Activated CD4-positive, alpha-beta T cell treated with anti-CD3 and anti-CD28 coated beads for 24 hours (primary cell): ENCODE measurements around the gene EGFL6.
A peak's percentile ranks its signal among the peaks of the same experiment; 100 is the strongest.
"Not testable (repeated sequence)": the region's sequence is repeated elsewhere in the genome, so short reads cannot be mapped to it uniquely, and the experiment has no call there.

Experiments used
- DNase-seq, 2 donors: peaks; one replicate each; pipeline ENCODE4 v3.0.0-alpha.2; 2020; ENCODE audit warnings: low read depth in 2 of 2

EGFL6 gene

DNA sequence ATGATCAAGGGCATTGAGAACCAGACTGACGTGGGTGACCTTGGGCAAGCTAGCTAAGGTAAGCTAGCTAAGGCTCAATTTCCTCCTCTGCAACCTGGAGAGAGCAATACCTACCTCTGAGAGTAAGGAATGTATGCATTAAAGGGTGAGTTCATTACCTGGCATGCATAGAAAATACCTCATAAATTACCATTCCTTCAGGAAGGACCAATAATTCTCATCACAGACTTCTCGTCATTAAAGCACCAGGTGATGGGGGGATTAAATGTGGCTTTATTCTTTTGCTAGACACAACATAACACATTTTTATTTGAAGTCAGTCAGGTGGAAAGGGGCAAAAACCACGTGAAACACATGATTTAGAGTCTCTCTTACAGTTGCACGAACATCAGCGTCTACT, 21.5 kb downstream of the EGFL6 start:
- DNase-seq, result no peak

DNA sequence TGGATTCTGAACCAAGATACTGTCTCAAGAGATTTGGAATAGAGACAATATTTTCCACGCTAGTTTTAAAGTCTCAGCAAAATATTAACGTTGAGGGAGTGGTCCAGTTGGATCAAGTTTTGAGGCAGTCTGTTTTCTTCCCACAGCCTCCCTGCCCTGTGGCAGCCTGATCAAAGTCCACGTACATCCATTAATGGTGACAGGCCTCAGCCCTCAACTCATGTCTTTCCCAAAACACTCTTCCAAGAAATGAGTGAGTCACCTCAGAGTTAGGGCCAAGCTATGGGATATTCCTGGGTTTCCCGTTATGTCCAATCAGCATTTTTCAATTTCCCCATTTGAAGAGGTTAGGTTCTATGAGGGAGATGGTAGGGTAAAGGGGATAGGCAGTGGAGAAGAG, 28.5 kb downstream of the EGFL6 start:
- DNase-seq, result no peak

DNA sequence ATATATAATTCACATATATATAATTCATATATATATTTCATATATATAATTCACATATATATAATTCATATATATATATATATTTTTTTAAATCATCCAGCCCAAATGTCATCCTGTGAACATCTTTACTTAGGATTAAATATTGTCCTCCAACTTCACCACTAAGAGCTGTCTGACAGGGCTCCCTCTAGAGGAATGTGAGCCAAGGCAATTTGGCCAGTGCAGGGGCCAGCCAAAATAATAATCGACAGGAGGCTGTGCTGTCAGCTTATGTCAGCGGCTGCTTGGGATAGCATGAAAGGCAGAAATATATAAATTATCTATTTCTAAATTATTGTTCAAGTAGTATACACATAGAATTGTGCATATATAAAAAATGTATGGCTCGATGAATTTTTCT, 29.5 kb downstream of the EGFL6 start:
- DNase-seq, result no peak

DNA sequence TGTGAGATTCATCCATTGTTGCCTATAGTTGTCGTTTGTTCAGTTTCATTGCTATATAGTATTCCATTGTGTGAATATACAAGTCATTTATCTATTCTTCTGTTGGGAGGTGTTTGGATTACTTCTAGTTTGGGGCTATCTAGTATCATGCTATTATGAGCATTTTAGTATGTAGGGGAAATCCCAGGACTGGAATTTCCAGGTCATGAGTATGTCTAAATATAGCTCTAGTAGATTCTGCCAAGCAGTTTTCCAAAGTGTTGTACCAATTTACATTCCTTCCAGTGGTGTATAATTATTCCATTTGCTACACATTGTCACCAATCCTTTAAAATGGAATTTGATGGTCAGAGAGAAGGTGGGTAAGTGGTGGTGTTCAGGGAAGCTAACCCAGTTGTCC, 30.1 kb downstream of the EGFL6 start:
- no peak for DNase-seq

DNA sequence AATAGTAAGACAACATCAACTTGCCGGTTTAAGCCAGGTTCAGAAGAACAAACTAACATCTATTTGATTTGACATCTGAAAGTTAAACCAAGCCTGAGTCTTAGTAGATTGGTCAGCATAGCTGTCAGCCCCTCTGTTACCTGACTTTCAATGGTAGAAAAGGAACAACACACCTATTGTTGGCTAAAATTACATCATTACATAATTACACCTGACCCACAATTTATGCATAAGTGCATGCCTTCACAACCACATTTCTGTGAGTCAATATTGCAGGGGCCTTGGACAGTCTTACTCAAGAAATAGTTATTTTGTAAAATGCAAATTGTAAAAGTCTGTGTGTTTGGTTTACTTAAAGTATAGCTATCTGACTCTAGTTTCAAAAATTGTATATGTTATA, 36.2 kb downstream of the EGFL6 start:
- no peak for DNase-seq

DNA sequence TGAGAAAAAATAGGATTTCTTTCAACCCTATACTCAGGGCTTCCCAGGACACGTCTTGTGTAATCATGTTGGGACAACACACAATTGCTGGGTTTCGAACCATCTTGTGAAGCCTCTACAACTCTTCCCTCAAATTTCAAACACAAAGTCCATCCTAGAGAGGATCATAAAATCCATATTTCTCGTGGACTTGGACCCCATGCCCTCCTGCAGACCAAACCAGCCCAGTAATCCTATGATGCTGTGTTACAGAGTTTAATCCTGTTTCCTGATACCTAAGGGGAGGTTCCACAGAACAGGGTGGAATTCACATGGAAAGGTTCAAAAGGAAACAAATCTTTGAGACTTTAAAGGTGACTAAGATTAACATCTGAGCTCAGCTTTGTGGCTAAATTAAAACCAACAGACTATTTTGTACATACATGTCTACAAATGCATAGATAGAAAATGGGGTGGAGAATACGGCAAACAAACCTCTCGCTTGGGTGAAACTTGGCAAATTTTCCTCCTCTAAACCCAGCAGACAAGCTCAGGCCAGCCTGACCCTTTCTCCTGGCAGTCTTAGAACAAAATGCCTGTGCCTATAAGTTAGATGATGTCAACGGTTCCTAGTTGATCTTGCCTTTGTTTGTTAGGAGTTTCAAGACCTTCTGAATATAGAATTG, 38.1 kb downstream of the EGFL6 start:
- no peak for DNase-seq

DNA sequence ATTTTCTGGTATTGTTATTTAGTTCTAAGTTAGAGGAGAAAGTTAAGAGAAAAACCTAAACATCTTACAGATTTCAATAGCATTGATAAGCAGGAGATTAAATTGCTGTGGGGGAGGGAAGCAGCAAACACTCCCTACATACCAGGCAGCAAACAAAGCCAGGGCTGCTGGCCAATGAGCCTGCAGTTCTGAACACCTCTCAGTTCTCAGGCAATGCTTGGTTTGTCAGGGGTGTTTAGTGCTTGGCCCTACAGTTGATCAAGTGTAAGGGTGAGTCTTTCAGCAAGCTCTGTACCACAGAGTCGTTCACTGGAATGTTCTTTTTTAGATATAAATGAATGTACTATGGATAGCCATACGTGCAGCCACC, 38.6 kb downstream of the EGFL6 start:
- no peak for DNase-seq

DNA sequence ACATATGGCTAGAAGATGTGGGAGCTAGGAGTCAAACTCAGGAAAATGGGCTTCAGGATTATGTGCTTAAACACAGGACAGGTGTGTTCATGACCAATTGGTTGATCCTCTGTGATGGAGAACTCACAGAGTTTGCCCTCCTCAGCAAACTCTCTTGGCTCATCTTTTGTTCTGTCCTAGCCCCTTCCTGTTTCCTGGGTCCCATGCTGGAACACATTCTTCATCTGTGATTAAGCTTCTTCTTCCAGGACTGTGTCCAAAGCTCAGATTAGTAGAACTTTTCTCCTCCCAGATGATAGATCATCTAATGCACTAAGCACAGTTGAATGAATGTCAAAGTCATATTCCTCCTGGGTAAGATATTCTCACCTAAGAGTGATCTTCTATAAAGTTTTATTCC, 44.8 kb downstream of the EGFL6 start:
- DNase-seq, result no peak

DNA sequence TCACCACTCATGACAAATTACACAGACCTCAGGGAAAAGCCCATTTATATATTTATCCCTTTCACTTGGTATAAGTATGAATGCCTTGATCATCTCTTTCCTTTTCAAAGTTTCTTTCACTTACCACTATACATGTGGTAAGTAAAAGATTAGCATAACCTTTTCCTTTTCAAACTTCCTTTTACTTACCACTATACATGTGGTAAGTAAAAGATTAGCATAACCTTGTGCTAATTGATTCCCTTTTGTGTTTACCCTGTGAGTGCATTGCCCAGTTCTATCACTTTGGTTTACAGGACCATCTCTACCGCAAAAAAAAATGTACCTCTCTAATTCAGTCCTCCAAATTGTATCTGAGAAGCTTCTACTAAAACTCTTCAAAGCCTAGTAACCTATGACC, 50.8 kb downstream of the EGFL6 start:
- DNase-seq, result no peak

DNA sequence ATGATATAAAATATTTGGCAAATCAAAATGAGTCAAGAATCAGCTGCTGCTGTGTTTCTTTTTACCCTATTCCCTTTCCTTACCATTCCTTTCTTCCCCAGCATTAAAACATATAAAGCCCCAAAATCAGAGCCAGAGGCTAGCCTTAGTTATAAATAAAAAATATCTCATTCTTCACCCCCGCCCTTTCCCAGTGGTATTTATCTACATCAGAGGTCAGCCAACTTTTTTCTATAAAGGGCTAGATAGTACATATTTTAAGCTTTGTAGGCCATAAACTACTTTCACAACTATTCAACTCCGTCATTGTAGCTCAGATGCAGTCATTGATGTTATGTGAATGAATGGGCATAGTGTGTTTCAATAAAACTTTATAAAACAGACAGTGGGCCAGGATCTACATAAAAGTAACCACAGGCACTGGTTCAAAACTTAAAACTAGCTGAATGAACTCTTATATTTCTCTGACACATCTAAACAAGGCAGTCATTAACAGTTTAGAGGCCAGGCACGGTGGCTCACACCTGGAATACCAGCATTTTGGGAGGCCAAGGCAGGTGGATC, 53.1 kb downstream of the EGFL6 start:
- no peak for DNase-seq

DNA sequence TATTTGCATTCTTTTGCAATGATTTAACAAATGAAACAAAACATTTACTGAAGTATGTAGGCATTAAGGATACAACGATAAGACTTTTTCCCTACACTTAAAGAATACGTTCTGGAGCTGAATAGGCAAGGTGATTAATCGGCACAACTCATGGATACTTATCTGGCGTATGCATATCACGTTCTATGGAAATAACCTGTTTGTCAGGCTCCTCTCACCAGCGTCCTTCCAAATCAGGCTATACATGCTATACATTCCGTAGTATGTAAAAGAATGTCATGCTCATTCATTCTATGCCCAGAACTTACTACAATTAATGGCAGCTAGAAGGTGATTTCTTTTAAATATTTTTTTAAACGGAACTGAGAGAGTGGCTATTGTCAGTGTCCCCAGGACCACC, 57.9 kb downstream of the EGFL6 start:
- DNase-seq, result no peak

DNA sequence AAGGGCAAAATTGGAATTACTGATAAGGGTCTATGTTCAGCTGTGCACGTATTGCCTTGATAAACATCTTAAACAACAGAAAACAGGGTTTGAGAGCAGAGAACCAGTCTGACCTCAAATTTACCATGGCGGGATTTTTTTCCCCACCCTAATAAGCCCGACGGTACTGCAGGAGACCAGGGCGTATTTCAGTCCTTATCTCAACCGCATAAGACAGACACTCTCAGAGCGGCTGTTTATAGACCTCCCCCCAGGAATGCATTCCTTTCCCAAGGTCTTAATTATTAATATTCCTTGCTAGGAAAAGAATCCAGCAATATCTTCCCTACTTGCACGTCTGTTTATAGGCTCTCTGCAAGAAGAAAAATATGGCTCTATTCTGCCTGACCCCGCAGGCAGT, 67.8 kb downstream of the EGFL6 start:
- not testable (repeated sequence) for DNase-seq

DNA sequence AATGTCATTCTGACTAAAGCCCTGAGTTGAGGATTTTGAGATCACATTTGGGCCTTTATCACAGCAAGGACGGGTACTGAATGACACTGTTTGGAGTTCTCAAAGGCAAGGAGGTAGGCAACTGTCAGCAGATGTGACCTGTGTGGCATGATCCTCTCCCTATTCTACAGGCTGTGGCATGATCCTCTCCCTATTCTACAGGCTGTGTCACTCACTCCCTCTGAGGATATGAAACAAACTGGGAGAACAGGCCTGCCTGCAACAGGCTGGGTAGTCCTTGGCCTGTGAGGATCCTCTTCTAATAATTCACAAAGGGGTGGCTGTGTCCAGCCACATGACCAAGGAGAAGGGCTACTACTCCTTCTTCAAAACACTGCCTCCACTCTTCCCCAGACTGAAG, 68.6 kb downstream of the EGFL6 start:
- DNase-seq, result no peak

DNA sequence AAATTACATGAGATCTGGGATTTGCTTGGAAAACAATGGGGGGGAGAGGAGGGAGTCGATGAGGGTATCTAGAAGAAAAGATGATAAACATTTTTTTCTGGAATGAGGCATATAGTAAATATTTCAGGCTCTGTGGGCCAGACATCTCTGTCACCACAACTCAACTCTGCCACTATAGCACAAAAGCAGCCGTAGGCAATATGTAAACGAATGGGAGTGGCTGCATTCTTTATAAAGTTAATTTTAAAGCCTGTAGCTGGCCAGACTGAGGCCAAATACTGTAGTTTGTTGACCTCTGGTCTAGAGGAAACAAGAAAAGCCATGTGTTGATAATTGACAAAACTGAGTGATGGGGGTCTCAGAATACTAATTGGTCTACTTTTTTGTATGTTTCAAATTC, 69.4 kb downstream of the EGFL6 start:
- no peak for DNase-seq

DNA sequence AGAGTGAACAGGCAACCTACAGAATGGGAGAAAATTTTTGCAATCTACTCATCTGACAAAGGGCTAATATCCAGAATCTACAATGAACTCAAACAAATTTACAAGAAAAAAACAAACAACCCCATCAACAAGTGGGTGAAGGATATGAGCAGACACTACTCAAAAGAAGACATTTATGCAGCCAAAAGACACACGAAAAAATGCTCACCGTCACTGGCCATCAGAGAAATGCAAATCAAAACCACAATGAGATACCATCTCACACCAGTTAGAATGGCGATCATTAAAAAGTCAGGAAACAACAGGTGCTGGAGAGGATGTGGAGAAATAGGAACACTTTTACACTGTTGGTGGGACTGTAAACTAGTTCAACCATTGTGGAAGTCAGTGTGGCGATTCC, 72.3 kb downstream of the EGFL6 start:
- DNase-seq, result not testable (repeated sequence)

DNA sequence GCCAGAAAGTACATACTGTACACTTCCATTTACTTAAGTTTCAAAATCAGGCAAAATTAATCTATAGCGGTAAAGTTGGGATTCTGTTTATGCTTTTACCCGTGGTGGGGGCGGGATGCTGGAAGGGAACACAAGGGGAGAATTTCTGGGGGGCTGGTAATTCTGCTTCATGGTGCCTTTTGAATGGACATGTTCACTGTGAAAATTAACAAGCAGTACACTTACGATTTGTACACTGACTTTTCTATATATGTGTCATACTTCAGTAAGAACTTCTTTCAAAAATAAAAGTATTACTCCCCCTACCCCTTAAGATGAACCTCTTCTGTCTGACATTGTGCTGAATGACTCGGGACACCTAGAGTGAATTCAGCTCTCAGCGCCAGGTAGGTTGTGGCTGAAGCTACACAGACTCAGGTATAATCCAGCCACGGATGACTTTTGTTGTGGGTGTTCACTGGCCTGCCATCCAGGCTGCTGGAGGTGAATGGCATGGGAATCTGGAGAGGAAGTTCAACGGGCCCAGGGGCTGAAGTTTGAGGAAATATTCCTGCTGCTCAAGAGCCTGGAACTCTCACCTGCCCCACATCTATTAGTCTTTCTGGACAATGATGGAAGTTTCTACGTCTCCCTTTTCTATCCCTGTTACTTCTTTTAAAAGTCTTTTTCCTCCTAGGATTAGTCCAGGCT, 76.2 kb downstream of the EGFL6 start:
- DNase-seq, result no peak

DNA sequence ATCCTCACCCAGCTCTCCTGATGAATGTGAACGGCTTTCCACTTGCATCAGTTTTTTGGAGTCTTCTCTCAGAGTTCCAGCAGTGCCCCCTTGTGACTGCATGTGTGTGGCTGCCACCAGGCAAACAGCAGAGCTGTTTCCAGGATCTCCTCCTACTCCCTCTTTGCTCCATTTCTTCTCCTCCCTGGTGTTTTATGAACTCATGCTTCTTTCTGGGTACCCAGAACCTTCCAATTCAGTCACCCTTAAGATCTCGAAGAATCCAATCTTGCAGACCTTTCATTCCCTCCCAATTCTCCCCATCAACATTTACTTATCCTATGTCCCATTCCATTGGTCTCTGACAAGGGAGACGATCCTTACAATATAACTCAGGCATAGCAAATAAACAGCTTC, 76.8 kb downstream of the EGFL6 start:
- DNase-seq, result no peak

DNA sequence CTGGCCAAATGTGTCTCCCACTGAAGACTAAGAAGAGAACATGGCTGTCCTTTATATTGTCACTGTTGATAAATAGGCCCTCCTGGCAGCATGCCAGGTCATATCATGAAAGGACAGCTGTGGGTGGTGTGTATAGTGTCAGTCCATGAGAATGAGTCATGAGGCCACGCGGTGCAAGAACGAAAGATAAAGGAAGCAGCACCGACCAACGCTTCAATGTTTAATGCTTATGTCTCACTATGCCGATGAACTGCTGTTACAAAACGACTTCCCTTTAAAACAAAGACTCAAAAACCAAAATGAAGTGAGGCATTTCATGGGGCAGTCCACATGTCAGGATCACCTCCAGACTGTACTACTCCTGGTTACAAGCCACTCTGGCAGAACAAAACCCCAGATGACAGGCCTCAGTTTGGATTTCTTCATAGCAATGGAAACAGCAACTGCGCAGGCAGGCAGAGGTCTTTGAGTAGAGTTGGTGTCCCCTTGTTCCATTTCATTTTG, 78.4 kb downstream of the EGFL6 start:
- DNase-seq, result peak in 1 of 2 donors; percentile 33

DNA sequence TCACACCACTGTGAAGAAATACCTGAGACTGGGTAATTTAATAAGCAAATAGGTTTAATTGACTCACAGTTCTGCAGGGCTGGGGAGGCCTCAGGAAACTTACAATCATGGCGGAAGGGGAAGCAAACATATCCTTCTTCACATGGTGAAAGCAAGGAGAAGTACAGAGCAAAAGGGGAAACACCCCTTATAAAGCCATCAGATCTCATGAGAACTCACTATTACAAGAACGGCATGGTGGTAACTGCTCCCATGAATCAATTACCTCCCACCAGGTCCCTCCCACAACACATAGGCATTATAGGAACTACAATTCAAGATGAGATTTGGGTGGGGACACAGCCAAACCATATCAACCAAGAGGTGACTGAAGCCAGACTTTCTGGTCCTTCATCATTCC, 78.9 kb downstream of the EGFL6 start:
- DNase-seq, result not testable (repeated sequence)

DNA sequence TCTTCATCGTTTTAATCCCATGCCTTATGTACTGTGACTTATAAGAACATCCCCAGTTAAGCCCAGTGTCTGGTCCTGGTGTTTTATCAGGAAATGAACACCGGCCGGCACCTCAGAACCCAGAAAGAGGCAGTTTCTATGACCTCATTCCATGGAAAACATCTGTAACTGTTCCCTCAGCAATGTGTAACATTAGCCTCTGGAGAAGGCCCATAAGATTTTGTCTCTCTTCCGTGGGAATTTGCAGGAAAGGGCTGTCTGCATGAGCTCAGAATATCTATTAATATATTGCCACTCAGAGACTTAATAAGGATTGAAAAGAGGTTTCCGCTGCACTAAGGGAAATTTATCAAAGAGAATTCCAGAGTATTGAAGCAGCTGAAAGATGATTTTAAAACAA, 80.4 kb downstream of the EGFL6 start:
- DNase-seq, result no peak

DNA sequence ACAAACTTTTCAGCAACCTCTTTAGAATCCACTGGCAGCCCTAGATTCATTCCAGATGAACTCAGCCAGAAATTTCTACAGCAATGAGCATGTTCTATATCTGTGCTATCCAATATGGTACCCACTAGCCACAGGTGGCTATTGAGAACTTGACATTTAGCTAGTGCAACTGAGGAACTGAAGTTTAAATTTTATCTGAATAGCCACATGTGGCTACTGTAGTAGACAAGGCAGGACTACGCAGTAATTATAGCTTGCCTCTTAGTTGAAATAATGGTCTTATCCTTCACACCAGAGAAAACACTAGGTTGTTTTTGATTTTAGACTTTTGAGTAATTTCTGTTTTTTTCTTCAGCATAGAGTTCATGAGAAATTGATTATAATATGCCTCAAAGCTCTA, 80.9 kb downstream of the EGFL6 start:
- DNase-seq, result no peak

DNA sequence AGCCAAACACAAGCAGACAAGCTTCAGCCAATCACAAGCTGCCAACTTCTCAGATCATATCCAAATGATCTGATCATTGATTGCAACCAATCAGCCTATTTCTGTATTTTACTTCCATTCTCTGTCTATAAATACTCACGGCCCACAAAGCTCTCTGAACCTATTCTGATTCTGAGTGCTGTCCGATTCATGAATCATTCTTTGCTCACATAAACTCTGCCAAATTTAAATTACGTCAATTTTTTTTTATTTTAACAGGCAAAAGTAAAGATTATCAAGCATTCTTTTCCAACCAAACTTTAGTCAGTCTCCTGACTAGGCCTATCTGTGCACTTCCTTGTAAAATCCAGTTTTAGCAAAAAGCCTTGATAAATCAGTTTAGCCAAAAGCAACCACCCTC, 81.7 kb downstream of the EGFL6 start:
- DNase-seq, result no peak

DNA sequence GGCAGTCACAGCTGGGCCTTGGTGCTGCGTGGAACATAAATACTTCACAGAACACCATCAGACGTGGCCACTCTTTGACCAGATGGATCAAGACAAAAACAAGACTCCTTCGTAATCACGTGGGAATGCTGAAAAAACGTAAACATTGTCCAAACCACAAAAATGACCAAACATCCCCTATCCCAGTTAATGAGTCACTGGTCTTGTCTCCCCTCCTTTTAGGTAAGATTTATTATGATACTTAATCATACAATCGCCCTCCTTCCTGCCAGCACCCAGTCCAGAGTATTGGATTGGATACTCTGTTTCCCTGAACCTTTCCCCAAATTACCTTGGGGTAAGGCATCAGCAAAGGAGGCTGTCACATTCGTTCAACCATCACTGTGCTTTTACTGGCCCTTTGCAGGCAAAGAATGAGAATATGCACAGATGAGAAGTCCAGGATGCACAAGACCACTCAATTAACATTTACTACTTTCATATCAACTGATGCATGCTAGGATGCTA, 82.9 kb downstream of the EGFL6 start:
- DNase-seq, result no peak
